HL-60 (cell line): Measurements from ENCODE around the gene VWA1.

ENCODE experiments used
- SPI1 ChIP-seq: IDR thresholded peaks from 2 replicates; pipeline ENCODE4 v1.6.1; 2012; ENCODE audit warnings: low read depth, mild to moderate bottlenecking, borderline replicate concordance
- TF ChIP-seq, protein P1 (sequence below): IDR thresholded peaks from one replicate; pipeline ENCODE4 v1.5.1; 2011; ENCODE audit warnings: low read length, control low read depth, inconsistent platforms; ENCODE audit not compliant: insufficient read depth

DNA sequence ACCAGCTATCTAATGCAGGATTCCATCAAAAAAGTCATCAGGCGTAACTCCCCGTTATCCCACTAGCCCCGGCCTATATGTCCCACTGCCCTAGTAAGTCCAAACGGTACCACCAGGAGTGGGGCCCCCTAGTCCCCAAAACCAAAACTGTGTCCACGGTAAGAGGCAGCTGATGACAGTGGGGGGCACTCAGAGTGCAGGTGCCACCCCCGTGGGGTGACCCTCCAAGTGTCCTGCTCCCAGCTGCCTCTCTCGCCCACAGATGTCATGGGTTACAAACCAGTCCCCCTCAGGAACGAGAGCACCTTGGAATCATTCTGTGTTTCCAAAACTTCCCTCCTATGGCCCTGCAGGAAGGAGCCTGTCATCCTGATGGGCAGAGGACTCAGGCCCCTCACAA is 49.6 kb upstream of the VWA1 start:
- TF ChIP-seq, protein P1, sequence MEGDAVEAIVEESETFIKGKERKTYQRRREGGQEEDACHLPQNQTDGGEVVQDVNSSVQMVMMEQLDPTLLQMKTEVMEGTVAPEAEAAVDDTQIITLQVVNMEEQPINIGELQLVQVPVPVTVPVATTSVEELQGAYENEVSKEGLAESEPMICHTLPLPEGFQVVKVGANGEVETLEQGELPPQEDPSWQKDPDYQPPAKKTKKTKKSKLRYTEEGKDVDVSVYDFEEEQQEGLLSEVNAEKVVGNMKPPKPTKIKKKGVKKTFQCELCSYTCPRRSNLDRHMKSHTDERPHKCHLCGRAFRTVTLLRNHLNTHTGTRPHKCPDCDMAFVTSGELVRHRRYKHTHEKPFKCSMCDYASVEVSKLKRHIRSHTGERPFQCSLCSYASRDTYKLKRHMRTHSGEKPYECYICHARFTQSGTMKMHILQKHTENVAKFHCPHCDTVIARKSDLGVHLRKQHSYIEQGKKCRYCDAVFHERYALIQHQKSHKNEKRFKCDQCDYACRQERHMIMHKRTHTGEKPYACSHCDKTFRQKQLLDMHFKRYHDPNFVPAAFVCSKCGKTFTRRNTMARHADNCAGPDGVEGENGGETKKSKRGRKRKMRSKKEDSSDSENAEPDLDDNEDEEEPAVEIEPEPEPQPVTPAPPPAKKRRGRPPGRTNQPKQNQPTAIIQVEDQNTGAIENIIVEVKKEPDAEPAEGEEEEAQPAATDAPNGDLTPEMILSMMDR: no peak
- no peak for TF ChIP-seq SPI1
